Keratinocyte (primary cell): ENCODE results near the gene CLN6.
"Not testable (repeated sequence)": the region's sequence is repeated elsewhere in the genome, so short reads cannot be mapped to it uniquely, and the experiment has no call there.

ENCODE experiments used
- CTCF ChIP-seq, 3 experiments: IDR thresholded peaks in 1 of 3; conservative IDR thresholded peaks in 1 of 3; optimal IDR thresholded peaks in 1 of 3; 2 replicates in 2 of 3; 3 replicates in 1 of 3; pipeline versions ENCODE3 to v1.5.1; 2011; ENCODE audit warnings: low read length in 3 of 3, mild to moderate bottlenecking in 3 of 3, moderate library complexity in 2 of 3, control low read depth in 1 of 3, inconsistent platforms in 1 of 3; ENCODE audit not compliant: insufficient read depth in 2 of 3; ENCODE audit errors: extremely low read depth in 1 of 3
- EZH2 ChIP-seq: IDR thresholded peaks from one replicate; pipeline ENCODE4 v1.6.1; 2012; ENCODE audit warnings: inconsistent platforms, mild to moderate bottlenecking, low read length, moderate library complexity

- not testable (repeated sequence) for TF ChIP-seq CTCF (optimal IDR thresholded peaks at IDR 0.05 in 1 of 3, IDR thresholded peaks at IDR 0.05 in 1 of 3, conservative IDR thresholded peaks at IDR 0.05 in 1 of 3; ENCODE audit: extremely low read depth in 1 of 3, insufficient read depth in 2 of 3, low read length in 3 of 3); EZH2
These were observed 5.0 kb upstream of the CLN6 start for GRCh38 chr15:68234520-68234919.
